CD4-positive, alpha-beta T cell (primary cell): Measurements from ENCODE around the gene MACROD2. TPM values are rescaled to one million over a fixed set of nuclear protein-coding genes. Genes with fewer than 3 reads are reported as not detected.

Experiments
- ATAC-seq: fragments of 200-7000 bp; cut with Tn5 transposase; one replicate; pipeline ENCODE4 v1.10.0; 2022; ENCODE audit warnings: mild to moderate bottlenecking; ENCODE audit not compliant: poor library complexity
- CTCF ChIA-PET: fragments of 350-600 bp; sonication (Branson Sonifier 250); formaldehyde crosslinking; loops from one replicate; lab custom pipeline; 2021; ENCODE audit warnings: antibody characterized with exemption, inconsistent platforms; lab: Charles Lee
- POLR2A ChIA-PET: fragments of 350-600 bp; sonication (Branson Sonifier 250); formaldehyde crosslinking; loops from one replicate; lab custom pipeline; 2021; ENCODE audit warnings: antibody characterized with exemption, inconsistent platforms; lab: Charles Lee
- DNase-seq, 14 experiments: peaks; one replicate each; pipeline ENCODE4 v3.0.0-alpha.2; 2013 to 2020; ENCODE audit warnings: mixed read lengths in 2 of 14
- H3K27ac ChIP-seq, 2 donors: one replicate each; pipeline versions ENCODE4 v1.5.1 to v1.7.0; 2013; ENCODE audit warnings: low read length in 2 of 2, low read depth in 1 of 2, mild to moderate bottlenecking in 1 of 2
- H3K27me3 ChIP-seq, 2 experiments: 1 replicate in 1 of 2; 2 replicates in 1 of 2; pipeline versions ENCODE4 v1.6.1 to v1.7.0; 2013; ENCODE audit warnings: low read length in 2 of 2, control low read depth in 1 of 2, mild to moderate bottlenecking in 1 of 2, moderate library complexity in 1 of 2; ENCODE audit not compliant: insufficient read depth in 2 of 2, control insufficient read depth in 1 of 2
- H3K36me3 ChIP-seq: one replicate; pipeline ENCODE4 v1.6.1; 2013; ENCODE audit warnings: low read length, control low read depth; ENCODE audit not compliant: insufficient read depth
- H3K4me1 ChIP-seq: one replicate; pipeline ENCODE4 v1.6.1; 2013; ENCODE audit warnings: low read length, control low read depth; ENCODE audit not compliant: insufficient read depth
- H3K4me3 ChIP-seq: one replicate; pipeline ENCODE4 v1.5.1; 2013; ENCODE audit warnings: mild to moderate bottlenecking, low read length, moderate library complexity
- H3K9me3 ChIP-seq, 2 experiments: 1 replicate in 1 of 2; 2 replicates in 1 of 2; pipeline versions ENCODE4 v1.6.1 to v1.7.0; 2013; ENCODE audit warnings: low read length in 2 of 2, mild to moderate bottlenecking in 2 of 2, control low read depth in 1 of 2, moderate library complexity in 1 of 2; ENCODE audit not compliant: control insufficient read depth in 1 of 2, insufficient read depth in 1 of 2
- H3K27ac Mint-ChIP-seq: one replicate; pipeline ENCODE4 v1.8.0; 2020; ENCODE audit warnings: mixed read lengths
- H3K27me3 Mint-ChIP-seq: one replicate; pipeline ENCODE4 v1.8.0; 2021; ENCODE audit warnings: mixed read lengths
- H3K36me3 Mint-ChIP-seq: one replicate; pipeline ENCODE4 v1.8.0; 2021; ENCODE audit warnings: low read depth, mixed read lengths
- H3K4me1 Mint-ChIP-seq: one replicate; pipeline ENCODE4 v1.8.0; 2021; ENCODE audit warnings: low read depth, mixed read lengths
- H3K4me3 Mint-ChIP-seq: one replicate; pipeline ENCODE4 v1.8.0; 2020; ENCODE audit warnings: mild to moderate bottlenecking, mixed read lengths
- H3K9me3 Mint-ChIP-seq: one replicate; pipeline ENCODE4 v1.8.0; 2020; ENCODE audit warnings: mixed read lengths
- CTCF ChIP-seq: fragments of 200-600 bp; IDR thresholded peaks from one replicate; pipeline ENCODE4 v1.8.0; 2022; ENCODE audit warnings: antibody characterized with exemption, mild to moderate bottlenecking
- intact Hi-C, 2 experiments: fragments of 100-400 bp; cut with DNase I in 1 of 2; cut with micrococcal nuclease in 1 of 2; formaldehyde crosslinking; loops; one replicate each; pipeline versions ENCODE4 v1.15.1 to v1.9.0; 2023 to 2025; cut with DNase I, micrococcal nuclease
- total RNA-seq, 174 experiments: library from RNA in 2 of 174; stranded (reverse) in 2 of 174; gene quantifications; one replicate each; pipeline ENCODE4 v1.2.3 and lab custom pipeline; 2021 to 2026

Gene MACROD2
- total RNA-seq, 2 experiments from 2014 or later: not detected

- no peak overlapping the region for H3K27ac ChIP-seq
- POLR2A ChIA-PET: no interaction called here
- H3K4me3 ChIP-seq: no peak overlapping the region
- no peaks in the 10 kb centered on the region for H3K36me3 ChIP-seq
- no peaks in the 10 kb centered on the region for H3K27me3 ChIP-seq
- Mint-ChIP-seq H3K9me3 (peaks cover 4% of the 10 kb centered on the region), H3K4me3 (no peak overlapping the region), H3K4me1 (no peaks in the 10 kb centered on the region), H3K36me3 (no peaks in the 10 kb centered on the region), H3K27me3 (no peaks in the 10 kb centered on the region), H3K27ac (no peak overlapping the region)
- DNase-seq (no peak), ATAC-seq (no peak)
- TF ChIP-seq CTCF: no peak
- intact Hi-C loops: no loop called here
- no peaks in the 10 kb centered on the region for H3K4me1 ChIP-seq
- CTCF ChIA-PET: no interaction called here
- H3K9me3 ChIP-seq: peaks cover 0 to 8% of the 10 kb centered on the region in 2 experiments
Measured at GRCh38 chr20:15756754-15757115, 1761.4 kb downstream of the MACROD2 start.

DNA sequence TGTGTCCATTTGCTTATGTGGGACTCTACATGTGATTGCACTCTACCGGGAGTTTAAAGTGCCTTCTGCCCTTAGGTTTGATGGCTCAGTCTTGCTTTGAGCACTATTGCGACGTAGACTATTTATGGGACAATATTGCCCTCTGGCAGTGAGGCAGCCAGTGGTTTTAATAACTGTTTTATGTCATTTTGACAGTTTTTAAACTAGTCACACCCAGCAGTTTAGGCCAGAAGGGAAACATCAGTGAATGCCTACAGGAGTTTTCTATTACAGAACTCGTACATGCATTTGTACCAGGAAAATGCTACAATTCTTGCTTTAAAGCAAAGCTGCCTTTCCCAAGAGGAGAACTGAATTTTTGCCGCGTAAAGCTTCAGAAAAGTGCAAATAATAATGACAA is 1764.3 kb downstream of the MACROD2 start:
- Mint-ChIP-seq H3K4me3 (no peak overlapping the region), H3K9me3 (peaks cover 2% of the 10 kb centered on the region), H3K36me3 (no peaks in the 10 kb centered on the region), H3K27me3 (no peaks in the 10 kb centered on the region), H3K27ac (no peak overlapping the region), H3K4me1 (no peaks in the 10 kb centered on the region)
- Histone ChIP-seq H3K27ac (no peak overlapping the region), H3K9me3 (peaks cover 0 to 8% of the 10 kb centered on the region in 2 experiments), H3K4me1 (no peaks in the 10 kb centered on the region), H3K27me3 (no peaks in the 10 kb centered on the region), H3K4me3 (no peak overlapping the region), H3K36me3 (no peaks in the 10 kb centered on the region)
- TF ChIP-seq CTCF: no peak
- POLR2A ChIA-PET: no interaction called here
- no peak for DNase-seq
- CTCF ChIA-PET: no interaction called here
- intact Hi-C loops: no loop called here
- no peak for ATAC-seq

GRCh38 chr20:15760001-15760621 is 1764.8 kb downstream of the MACROD2 start:
- Mint-ChIP-seq H3K27ac (no peak overlapping the region), H3K36me3 (no peaks in the 10 kb centered on the region), H3K27me3 (no peaks in the 10 kb centered on the region), H3K4me3 (no peak overlapping the region), H3K4me1 (no peaks in the 10 kb centered on the region), H3K9me3 (peaks cover 2% of the 10 kb centered on the region)
- no peak overlapping the region for H3K27ac ChIP-seq
- peaks cover 0 to 8% of the 10 kb centered on the region in 2 experiments for H3K9me3 ChIP-seq
- H3K4me1 ChIP-seq: no peaks in the 10 kb centered on the region
- no peak for ATAC-seq
- H3K27me3 ChIP-seq: no peaks in the 10 kb centered on the region
- H3K4me3 ChIP-seq: no peak overlapping the region
- intact Hi-C loops: no loop called here
- ChIA-PET CTCF (no interaction called here), POLR2A (no interaction called here)
- no peaks in the 10 kb centered on the region for H3K36me3 ChIP-seq
- DNase-seq: no peak
- no peak for TF ChIP-seq CTCF
